GM18909 (cell line): ENCODE results near the gene KIF6.

Source experiments
- ATAC-seq: cut with Tn5 transposase; IDR thresholded peaks from one replicate; pipeline ENCODE4 v1.9.1; 2021; ENCODE audit warnings: mild to moderate bottlenecking; ENCODE audit not compliant: unreplicated experiment, poor library complexity

Gene KIF6

DNA sequence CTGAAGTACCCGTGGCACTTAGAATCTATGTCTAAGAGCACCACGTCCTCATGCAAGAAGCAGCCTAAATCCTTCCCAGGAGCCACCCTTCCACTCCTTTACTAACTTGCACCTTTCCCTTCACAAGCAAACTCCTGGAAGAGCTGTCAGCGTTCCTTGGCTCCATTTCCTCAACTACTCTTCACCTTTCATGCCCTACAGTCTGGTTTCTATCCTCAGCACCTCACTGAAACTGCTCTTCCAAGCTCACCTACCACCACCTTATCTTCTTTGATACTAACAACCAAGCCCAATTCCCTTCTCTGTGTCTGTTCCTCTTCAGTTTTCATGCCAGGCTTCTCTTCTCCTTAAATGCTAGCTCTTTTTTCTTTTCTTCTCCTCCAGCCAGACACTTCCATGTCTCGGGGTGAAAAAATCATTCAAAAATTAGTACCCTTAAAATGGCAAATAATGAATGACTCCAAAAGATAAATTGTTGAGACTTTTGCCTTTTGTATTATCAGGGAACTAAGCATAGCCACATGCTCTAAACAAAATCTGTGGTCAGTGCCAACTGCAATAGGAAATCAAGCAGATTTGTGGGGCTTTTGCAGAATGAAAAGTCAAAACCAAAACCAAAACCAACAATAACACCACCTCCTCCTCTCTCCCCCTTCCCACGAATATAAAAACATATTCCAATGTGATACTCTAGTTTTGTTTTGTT is 253.1 kb downstream of the KIF6 start:
- peak; percentile 68 for ATAC-seq

DNA sequence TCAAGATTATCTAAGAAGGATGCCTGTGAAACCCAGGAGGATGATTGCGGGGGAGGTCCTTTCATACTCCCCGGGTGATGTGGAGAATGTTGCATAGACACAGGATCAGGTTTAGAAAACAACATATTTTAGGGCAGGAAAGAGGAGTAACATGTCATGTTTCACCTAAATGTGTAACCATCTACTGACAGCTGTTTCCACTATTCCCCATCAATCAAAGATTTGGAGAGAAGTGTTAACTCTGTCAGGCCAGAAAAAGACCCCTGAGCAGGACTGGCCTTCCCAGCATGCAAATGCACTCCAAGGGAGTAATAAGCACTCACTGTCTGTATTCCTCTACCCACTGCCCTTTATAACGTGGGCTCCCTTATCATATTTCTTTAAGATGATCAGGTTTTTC is 254.7 kb downstream of the KIF6 start:
- no peak for ATAC-seq

DNA sequence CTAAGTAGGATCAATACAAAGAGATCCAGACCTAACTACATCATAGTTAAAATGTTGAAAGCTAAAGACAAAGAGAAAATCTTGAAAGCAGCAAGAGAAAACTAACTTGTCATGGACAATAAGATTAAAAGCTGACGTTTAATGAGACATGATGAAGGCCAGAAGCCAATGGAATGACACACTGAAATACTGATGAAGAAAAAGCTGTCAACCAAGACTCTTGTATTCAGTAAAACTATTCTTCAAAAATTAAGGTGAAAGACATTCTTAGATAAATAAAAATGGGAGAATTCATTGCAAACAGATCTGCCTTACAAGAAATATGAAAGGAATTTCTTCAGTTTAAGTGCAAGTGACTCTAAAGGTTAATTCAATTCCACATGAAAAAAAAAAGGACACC is 256.8 kb downstream of the KIF6 start:
- no peak for ATAC-seq

- ATAC-seq: no peak
These were observed 258.6 kb downstream of the KIF6 start for GRCh38 chr6:39466631-39467030.

- ATAC-seq: no peak
These were observed 259.7 kb downstream of the KIF6 start for GRCh38 chr6:39465539-39465938.

DNA sequence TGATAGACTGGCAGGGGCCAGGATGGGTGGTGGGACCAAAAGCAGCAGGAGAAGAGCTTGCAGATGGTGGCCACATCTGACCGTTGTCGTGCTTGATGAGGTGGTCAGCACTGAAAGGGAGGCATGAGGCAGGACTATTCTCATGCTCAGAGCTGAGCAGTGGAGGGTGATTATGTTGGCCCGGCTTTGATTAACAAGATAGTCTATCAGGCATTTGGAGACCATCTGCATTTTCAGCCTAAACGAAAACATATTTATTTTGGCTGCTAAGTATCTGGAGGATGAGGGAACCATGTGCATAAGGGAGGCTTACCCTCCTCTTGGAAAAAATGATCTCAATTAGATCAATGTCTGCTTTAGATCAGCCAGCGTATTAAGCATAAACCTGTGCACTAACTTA is 261.1 kb downstream of the KIF6 start:
- ATAC-seq: no peak

DNA sequence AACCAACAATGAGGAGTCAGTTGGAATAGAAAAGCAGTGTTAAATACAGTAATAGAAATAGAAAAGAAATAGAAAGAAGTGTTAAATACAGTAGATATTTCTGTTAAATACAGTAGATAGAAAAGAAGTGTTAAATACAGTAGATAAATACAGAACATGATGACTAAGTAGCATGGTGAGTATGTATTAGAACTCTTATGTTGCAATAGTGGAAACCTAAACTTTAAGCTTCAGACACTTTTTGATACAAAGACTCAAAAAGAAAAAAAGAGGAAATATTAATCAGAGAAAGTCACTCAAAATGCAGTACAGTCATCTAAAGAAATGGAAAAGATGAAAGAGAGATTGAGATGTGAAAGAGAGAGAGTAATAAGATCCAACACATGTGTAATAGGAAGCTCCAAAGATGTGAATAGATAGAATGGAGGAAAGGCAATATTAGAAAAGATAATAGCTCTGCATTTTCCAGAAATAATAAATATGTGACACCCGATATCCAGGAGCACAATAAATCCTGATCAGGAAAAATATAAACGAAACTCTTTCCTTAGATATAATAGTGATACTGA is 271.2 kb downstream of the KIF6 start:
- ATAC-seq: no peak

GRCh38 chr6:39453241-39453640 is 272.0 kb downstream of the KIF6 start:
- no peak for ATAC-seq

DNA sequence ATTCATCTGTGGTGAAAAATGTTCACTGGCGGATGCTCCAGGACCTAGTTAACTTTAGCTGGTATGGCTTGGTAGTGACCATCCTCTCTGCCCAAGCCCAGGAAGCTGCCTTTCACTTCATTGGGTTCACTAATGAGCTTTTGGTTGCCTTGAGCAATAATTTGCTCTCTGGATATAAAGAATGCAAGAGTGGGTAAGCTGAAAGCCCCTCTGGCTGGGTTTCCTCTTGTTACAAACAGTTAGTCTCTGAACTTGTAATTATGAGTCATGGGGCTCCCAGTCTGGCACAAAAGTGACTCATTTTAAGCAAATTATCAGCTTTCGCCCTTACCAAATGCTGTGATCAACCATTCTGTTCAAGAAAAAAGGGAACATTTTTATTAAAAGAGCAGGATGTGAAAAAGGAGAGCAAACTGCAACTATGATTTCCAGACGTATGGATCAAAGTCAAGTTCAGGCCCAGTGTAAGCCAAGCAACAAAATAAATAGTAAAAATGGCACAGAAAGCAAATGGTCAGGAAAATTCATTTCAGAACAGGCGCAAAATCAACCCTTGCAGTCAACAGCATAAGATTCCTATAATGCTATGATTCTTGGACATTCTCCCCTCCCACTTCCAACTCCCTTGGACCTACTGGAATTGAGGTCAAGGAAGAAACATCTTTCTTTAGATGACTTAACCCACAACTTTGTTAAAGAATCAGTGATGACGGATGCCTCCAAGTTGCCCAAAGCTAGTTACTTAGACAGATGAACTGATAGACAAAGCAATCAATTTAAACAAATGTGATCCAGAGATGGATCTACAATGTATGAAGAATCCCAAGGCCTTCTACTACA is 272.7 kb downstream of the KIF6 start:
- no peak for ATAC-seq

DNA sequence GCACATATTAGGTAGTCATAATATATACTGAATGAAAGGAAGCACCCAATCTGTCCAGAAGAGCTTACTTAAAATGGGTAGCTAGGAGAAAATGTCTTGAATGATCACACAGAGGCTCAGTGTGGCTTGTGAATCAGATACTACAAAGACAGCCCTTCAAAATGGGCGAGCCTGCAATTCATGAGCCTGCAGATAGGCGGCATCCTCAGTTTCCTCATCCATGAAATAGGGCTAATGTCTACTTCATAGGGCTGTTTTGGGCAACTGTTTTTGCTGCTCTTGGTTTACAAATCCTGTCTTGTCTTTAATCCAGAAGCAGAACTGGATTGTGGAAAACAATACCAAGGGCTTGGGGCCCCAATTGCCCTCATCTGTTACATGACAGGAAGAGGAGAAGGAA is 273.4 kb downstream of the KIF6 start:
- ATAC-seq: no peak

DNA sequence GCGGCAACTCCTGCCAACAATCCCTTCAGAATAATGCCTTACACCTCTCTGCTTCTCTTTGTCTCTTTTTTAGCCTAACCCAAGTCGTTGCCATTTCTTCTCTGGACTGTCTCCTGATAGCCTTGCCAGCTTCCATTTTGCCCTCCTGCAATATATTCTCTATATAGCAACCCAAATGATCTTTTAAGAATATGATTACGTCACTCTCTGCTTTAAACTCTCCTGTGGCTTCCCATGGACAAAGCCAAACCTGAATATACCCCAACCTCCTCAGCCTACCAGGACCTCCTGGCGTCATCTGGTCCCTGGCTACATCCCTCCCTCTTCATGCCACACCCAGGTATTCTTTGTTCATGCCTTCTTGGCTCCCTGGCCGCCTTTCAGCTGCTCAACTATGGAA is 276.2 kb downstream of the KIF6 start:
- no peak for ATAC-seq

GRCh38 chr6:39446909-39447308 is 278.3 kb downstream of the KIF6 start:
- ATAC-seq: no peak

GRCh38 chr6:39445667-39446066 is 279.5 kb downstream of the KIF6 start:
- ATAC-seq: no peak

DNA sequence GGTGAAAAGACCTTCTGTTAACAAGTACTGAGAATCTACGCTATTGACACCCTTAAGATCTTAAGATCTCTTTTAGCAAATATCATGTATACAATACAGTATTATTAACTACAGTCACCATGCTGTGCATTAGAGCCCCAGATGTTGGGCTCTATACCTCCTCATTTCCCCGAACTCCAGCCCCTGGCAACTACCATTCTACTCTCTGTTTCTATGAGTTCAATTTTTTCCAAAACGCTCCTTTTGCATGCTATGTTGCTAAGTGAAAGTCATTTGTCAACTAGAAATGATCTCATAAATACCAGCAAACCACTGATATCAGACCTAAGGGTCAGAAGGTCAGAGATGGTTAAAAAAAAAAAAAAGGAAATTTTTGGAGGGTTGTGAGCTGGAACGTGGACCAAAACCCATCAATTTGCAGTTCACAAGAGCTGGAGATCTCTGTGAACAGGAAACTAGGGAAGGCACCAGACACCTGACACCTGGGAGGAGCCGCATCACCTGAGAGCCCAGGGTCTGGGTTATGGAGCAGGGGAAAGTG is 280.7 kb downstream of the KIF6 start:
- ATAC-seq: no peak

GRCh38 chr6:39441986-39442385 is 283.2 kb downstream of the KIF6 start:
- no peak for ATAC-seq

- no peak for ATAC-seq
These were observed 283.9 kb downstream of the KIF6 start for GRCh38 chr6:39441301-39441700.

- no peak for ATAC-seq
These were observed 285.2 kb downstream of the KIF6 start for GRCh38 chr6:39440039-39440426.

- no peak for ATAC-seq
These were observed 285.7 kb downstream of the KIF6 start for GRCh38 chr6:39439342-39440038.

DNA sequence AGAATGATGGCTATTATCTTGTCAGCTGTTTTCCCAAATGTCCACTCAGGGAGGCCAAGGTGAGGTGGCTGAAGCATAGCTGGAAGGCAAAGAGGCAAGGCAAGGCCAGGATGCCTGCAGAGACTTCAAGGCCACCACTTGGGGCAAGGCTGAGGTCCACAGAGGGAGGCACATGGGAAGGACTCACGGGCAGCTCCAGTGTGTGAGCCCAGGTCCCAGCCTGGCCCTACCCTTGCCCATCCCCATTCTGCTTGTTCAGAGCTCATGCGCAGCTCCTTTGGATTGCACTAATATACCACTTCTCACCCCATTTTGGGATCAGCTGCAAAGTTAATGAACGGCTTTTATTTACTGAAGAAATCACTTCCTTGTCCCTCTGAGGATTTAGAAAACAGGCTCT is 291.6 kb downstream of the KIF6 start:
- ATAC-seq: no peak

- no peak for ATAC-seq
These were observed 292.7 kb downstream of the KIF6 start for GRCh38 chr6:39432330-39433025.
